ENCODE results near the gene CD80.

The CD80 gene

DNA sequence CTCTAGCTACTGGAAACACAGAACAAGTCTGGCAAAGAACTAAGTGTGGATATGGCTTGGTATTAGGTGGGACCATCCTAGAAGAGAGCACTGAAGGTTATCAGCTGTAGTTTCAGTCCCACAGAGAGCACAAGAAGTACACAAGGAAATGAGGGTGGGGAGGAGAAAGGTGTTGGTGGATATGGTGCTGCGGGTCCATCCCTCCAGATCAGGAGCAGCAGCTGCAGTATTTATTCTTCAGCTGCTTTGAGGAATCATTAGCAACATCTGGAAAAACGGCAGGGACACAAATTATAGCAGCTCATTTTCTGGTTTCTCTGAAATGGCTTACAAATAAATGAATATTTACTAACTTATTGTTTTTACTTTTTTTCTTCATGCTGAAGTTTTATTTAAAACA lies 29.0 kb downstream of the CD80 start:
- Histone ChIP-seq H3K4me3 (replicated peaks; ENCODE audit: low read depth, low read length) (no peak overlapping the region), H3K36me3 (ENCODE audit: control insufficient read depth, insufficient read depth, low read length) (peaks cover 27% of the 10 kb centered on the region), H3K27me3 (replicated peaks; ENCODE audit: control insufficient read depth, insufficient read depth, low read length) (no peaks in the 10 kb centered on the region)
- TF ChIP-seq, protein P1, sequence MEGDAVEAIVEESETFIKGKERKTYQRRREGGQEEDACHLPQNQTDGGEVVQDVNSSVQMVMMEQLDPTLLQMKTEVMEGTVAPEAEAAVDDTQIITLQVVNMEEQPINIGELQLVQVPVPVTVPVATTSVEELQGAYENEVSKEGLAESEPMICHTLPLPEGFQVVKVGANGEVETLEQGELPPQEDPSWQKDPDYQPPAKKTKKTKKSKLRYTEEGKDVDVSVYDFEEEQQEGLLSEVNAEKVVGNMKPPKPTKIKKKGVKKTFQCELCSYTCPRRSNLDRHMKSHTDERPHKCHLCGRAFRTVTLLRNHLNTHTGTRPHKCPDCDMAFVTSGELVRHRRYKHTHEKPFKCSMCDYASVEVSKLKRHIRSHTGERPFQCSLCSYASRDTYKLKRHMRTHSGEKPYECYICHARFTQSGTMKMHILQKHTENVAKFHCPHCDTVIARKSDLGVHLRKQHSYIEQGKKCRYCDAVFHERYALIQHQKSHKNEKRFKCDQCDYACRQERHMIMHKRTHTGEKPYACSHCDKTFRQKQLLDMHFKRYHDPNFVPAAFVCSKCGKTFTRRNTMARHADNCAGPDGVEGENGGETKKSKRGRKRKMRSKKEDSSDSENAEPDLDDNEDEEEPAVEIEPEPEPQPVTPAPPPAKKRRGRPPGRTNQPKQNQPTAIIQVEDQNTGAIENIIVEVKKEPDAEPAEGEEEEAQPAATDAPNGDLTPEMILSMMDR (IDR thresholded peaks at IDR 0.05; ENCODE audit: insufficient read depth, low read length, poor library complexity, severe bottlenecking) = no peak
- no peak for DNase-seq (ENCODE audit: extremely low read depth, insufficient read length)

DNA sequence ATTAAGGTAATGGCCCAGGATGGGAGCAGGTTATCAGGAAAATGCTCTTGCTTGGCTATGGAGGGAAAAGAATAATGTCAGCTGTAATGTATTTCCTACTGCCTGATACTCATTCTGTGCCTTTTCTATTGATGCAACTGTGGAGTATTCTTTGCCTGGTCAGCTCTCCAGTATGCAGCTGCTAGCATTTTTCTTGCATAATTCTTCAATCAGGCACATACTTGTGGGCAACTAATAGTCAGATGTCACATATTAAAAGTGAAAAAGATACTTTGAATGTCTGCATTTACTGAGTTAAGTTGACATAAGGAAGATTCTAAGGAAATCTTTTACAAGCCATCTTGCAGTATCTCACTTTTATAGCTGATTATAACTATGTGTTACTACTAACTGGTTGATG lies 29.5 kb downstream of the CD80 start:
- peaks cover 29% of the 10 kb centered on the region for H3K36me3 ChIP-seq (ENCODE audit: control insufficient read depth, insufficient read depth, low read length)
- H3K27me3 ChIP-seq (replicated peaks; ENCODE audit: control insufficient read depth, insufficient read depth, low read length) = no peaks in the 10 kb centered on the region
- TF ChIP-seq, protein P1 (IDR thresholded peaks at IDR 0.05; ENCODE audit: insufficient read depth, low read length, poor library complexity, severe bottlenecking) = no peak
- H3K4me3 ChIP-seq (replicated peaks; ENCODE audit: low read depth, low read length) = no peak overlapping the region
- no peak for DNase-seq (ENCODE audit: extremely low read depth, insufficient read length)

DNA sequence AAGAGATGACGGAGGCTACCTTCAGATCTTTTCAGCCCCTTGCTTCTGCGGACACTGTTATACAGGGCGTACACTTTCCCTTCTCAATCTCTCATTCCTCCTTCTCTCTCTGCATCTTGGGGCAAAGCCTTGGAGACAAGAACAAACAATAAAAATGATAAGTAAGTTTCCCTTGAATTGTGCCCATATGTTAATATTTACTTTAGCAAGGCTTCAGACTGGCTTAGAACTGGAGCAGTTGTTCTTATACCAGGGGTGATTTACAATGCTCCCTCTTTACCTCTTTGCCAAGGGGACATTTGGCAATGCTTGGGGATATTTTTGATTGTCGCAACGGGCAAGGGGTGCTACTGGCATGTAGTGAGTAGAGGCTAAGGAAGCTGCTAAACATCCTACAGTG lies 31.7 kb downstream of the CD80 start:
- TF ChIP-seq, protein P1 (IDR thresholded peaks at IDR 0.05; ENCODE audit: insufficient read depth, low read length, poor library complexity, severe bottlenecking) = no peak
- H3K4me3 ChIP-seq (replicated peaks; ENCODE audit: low read depth, low read length) = no peak overlapping the region
- no peaks in the 10 kb centered on the region for H3K27me3 ChIP-seq (replicated peaks; ENCODE audit: control insufficient read depth, insufficient read depth, low read length)
- H3K36me3 ChIP-seq (ENCODE audit: control insufficient read depth, insufficient read depth, low read length) = peaks cover 31% of the 10 kb centered on the region
- no peak for DNase-seq (ENCODE audit: extremely low read depth, insufficient read length)

DNA sequence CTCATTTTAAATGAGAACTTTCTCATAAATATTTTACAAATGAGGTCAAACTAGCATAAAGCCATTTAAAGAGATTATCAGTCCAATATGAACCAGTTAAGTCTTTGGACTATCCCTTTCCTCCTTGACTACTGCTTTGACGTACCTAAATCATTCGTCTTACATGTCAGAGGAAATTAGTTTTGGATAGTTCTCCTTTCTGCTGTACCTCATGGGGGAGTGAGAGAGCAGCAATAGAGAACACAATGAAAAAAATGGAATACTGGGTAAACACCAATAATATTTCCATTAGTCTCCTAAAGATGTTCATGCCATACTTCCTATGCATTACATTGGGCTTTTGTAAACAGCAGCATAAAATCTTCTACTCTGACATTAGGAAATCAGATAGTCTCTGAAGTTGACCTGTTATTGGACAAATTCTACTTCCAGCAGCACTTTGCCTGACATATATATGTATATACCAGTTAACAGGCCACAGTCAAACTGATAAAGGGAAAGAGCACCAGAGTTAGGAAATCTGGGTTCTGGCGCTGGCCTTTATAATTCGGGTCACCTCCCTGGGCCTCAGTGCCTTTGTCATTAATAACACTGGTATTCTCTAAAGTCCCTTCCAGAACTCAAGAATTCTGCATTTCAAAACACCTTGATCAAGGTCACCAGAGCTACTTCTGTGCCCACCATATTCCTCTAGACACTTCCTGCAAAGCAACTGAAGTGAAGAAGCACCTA lies 34.3 kb downstream of the CD80 start:
- Histone ChIP-seq H3K27me3 (replicated peaks; ENCODE audit: control insufficient read depth, insufficient read depth, low read length) (no peaks in the 10 kb centered on the region), H3K36me3 (ENCODE audit: control insufficient read depth, insufficient read depth, low read length) (peaks cover 28% of the 10 kb centered on the region), H3K4me3 (replicated peaks; ENCODE audit: low read depth, low read length) (no peak overlapping the region)
- TF ChIP-seq, protein P1 (IDR thresholded peaks at IDR 0.05; ENCODE audit: insufficient read depth, low read length, poor library complexity, severe bottlenecking) = peak; percentile 20
- no peak for DNase-seq (ENCODE audit: extremely low read depth, insufficient read length)

DNA sequence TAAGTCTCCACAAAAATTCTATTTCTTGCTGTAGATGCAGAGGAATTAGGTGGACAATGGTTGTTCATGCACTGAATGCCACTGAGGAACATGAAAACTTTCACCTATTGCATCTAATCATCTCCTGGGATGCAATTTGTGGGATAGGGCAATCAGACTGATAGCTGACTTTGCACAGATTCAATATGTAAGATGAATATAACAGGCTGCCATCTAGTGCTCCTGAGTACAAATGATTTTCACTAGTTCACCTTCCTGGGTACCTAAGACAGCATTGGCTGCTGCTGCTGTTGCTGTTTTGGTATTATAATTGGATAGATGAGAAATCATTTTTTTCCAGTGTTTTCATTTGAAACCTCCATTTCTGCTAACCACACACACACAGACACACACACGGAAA lies 41.4 kb downstream of the CD80 start:
- Histone ChIP-seq H3K4me3 (replicated peaks; ENCODE audit: low read depth, low read length) (no peak overlapping the region), H3K27me3 (replicated peaks; ENCODE audit: control insufficient read depth, insufficient read depth, low read length) (no peaks in the 10 kb centered on the region), H3K36me3 (ENCODE audit: control insufficient read depth, insufficient read depth, low read length) (peaks cover 12% of the 10 kb centered on the region)
- TF ChIP-seq, protein P1 (IDR thresholded peaks at IDR 0.05; ENCODE audit: insufficient read depth, low read length, poor library complexity, severe bottlenecking) = no peak
- DNase-seq (ENCODE audit: extremely low read depth, insufficient read length) = no peak

DNA sequence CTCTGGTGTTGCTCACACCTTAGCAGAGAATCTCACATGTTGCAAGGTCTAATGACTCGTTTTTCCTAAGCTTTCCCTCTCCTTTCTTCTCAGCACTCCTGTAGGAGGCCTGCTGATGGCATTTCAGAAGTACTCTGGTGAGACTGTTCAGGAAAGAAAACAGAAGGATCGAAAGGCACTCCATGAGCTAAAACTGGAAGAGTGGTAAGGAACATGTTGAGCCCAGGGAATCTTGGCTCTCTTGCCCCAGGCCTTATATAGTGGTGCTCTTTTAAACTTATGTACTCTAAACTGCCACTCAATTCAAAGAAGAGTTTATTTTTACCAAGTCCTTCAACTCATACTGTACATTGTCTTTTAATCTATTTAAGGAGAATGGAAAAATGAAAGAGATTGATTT lies 42.3 kb downstream of the CD80 start:
- Histone ChIP-seq H3K36me3 (ENCODE audit: control insufficient read depth, insufficient read depth, low read length) (peaks cover 14% of the 10 kb centered on the region), H3K27me3 (replicated peaks; ENCODE audit: control insufficient read depth, insufficient read depth, low read length) (no peaks in the 10 kb centered on the region), H3K4me3 (replicated peaks; ENCODE audit: low read depth, low read length) (no peak overlapping the region)
- DNase-seq (ENCODE audit: extremely low read depth, insufficient read length) = no peak
- TF ChIP-seq, protein P1 (IDR thresholded peaks at IDR 0.05; ENCODE audit: insufficient read depth, low read length, poor library complexity, severe bottlenecking) = no peak
